Measurements from ENCODE around the gene PRDM13. TPM values are rescaled to one million over a fixed set of nuclear protein-coding genes. Genes with fewer than 3 reads are reported as not detected.
"Not testable (repeated sequence)": the region's sequence is repeated elsewhere in the genome, so short reads cannot be mapped to it uniquely, and the experiment has no call there.

PRDM13 gene
- total RNA-seq, 1 experiment from 2014 or later = 1.3 TPM

DNA sequence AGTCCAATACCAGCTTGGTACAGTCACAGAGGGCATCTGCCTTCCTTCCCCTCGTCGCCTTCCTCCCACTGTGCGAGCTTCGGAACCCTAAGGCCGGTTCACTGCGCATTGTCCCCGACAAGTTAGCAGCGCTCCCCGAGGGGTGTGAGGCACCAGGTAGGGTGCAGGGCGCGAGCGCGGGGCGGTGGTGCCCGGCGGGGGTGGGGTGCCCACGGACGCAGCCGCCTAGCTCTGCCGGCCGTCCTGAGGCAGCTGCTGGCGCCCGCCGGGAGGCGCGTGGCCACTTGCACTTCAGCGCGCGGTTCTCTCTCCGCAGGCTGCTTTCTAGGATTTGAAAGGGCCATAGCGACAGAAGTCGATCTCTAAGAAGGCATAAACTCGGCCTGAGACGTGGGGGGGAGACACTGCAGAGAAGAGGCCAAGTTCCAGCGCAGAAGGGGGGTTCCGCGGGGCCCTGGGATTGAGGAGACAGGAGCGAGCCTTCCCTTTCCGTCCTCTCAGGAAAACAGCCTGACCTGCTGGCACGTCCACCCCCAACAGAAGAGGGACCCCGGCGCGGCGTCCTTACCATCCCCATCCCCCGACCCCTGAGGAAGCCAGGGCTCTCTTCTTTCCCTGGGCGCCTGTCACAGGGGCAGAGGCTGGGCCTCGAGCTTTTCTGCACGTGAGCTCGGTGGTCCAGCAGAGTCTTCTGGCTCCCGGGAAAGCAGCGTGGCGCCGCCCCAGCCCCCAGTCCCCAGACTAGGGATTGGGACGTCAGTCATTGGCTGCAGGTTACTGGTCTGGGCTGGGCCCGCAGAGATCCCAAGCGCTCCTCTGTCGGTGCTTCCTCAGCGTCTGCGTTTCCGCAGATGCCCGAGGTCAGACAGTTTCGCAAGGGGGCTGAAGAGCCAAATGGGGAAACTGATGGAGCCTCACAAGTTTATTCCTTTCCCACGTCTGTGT, 15.6 kb upstream of the PRDM13 start:
- TF ChIP-seq, protein P1, sequence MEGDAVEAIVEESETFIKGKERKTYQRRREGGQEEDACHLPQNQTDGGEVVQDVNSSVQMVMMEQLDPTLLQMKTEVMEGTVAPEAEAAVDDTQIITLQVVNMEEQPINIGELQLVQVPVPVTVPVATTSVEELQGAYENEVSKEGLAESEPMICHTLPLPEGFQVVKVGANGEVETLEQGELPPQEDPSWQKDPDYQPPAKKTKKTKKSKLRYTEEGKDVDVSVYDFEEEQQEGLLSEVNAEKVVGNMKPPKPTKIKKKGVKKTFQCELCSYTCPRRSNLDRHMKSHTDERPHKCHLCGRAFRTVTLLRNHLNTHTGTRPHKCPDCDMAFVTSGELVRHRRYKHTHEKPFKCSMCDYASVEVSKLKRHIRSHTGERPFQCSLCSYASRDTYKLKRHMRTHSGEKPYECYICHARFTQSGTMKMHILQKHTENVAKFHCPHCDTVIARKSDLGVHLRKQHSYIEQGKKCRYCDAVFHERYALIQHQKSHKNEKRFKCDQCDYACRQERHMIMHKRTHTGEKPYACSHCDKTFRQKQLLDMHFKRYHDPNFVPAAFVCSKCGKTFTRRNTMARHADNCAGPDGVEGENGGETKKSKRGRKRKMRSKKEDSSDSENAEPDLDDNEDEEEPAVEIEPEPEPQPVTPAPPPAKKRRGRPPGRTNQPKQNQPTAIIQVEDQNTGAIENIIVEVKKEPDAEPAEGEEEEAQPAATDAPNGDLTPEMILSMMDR (IDR thresholded peaks at IDR 0.05; ENCODE audit: unreplicated experiment) = no peak
- peaks cover 72% of the 10 kb centered on the region for H3K27me3 Mint-ChIP-seq (ENCODE audit: unreplicated experiment)
- CTCF ChIA-PET = no interaction called here
- no peak overlapping the region for H3K27ac Mint-ChIP-seq (ENCODE audit: unreplicated experiment)
- H3K4me3 Mint-ChIP-seq (ENCODE audit: low read depth, unreplicated experiment) = no peak overlapping the region
- intact Hi-C loops (cut with micrococcal nuclease; ENCODE audit: unreplicated experiment) = no loop called here
- BruUV-seq (replicated peaks) = no TSS peak
- DNase-seq = no peak
- no peaks in the 10 kb centered on the region for H3K9me3 Mint-ChIP-seq (ENCODE audit: low read depth, unreplicated experiment)
- peaks cover 11% of the 10 kb centered on the region for H3K36me3 Mint-ChIP-seq (ENCODE audit: insufficient read depth, unreplicated experiment)
- peaks cover 10% of the 10 kb centered on the region for H3K4me1 Mint-ChIP-seq (ENCODE audit: low read depth, unreplicated experiment)

DNA sequence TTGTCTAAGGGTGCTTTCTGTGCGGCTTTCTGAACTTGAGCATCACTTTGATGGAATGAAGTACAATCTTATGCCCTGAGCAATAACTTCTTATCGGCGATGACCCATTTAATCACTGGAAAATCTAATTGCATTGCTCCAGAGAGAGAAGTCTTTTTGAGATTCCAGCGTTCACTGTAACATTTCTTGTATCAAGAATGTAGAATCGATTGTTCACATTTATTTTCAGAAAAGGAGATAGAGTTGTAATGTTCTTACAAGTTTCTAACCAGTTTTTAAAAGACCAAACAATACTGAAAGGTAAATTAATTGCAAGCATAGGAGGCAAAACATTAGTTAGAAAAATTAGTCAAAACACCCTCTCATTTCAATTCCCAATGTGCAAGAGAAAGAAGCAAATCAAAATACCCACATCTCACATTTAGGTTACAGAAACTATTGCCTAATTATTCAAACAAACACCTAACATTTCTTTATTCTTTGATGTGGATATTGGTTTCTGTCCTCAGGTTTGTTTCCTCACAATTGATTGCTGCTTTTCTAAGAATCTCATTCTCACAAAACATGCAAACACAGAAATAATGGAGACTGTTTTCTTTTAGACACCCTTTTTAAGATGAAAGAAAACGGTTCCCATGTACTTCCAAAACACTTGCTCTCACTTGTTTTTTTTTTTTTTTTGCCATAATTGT, 14.8 kb upstream of the PRDM13 start:
- Mint-ChIP-seq H3K36me3 (ENCODE audit: insufficient read depth, unreplicated experiment) (peaks cover 11% of the 10 kb centered on the region), H3K27me3 (ENCODE audit: unreplicated experiment) (peaks cover 76% of the 10 kb centered on the region), H3K4me3 (ENCODE audit: low read depth, unreplicated experiment) (no peak overlapping the region), H3K4me1 (ENCODE audit: low read depth, unreplicated experiment) (peaks cover 10% of the 10 kb centered on the region), H3K27ac (ENCODE audit: unreplicated experiment) (no peak overlapping the region), H3K9me3 (ENCODE audit: low read depth, unreplicated experiment) (no peaks in the 10 kb centered on the region)
- intact Hi-C loops (cut with micrococcal nuclease; ENCODE audit: unreplicated experiment) = no loop called here
- CTCF ChIA-PET = no interaction called here
- TF ChIP-seq, protein P1 (IDR thresholded peaks at IDR 0.05; ENCODE audit: unreplicated experiment) = no peak
- BruUV-seq (replicated peaks) = no TSS peak
- DNase-seq = no peak

DNA sequence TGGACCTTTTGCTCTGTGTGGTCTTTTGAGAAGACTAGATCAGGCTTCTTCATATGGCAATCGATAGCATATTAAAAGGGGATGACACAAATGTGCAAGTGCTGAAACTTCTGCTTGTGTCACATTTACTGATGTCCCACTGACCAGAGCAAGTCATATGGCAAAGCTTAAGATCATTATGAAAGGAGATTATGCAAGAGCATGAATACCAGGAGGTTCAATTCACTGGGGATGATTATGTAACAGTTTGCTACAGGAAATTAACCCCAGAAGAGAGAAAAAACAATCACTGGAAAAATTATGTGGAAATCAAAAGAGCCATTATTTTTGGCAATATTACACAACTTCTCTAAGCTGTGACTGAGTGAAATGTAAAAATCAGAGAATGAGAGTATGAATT, 13.7 kb upstream of the PRDM13 start:
- CTCF ChIA-PET = no interaction called here
- Mint-ChIP-seq H3K27ac (ENCODE audit: unreplicated experiment) (no peak overlapping the region), H3K9me3 (ENCODE audit: low read depth, unreplicated experiment) (no peaks in the 10 kb centered on the region), H3K4me1 (ENCODE audit: low read depth, unreplicated experiment) (peaks cover 8% of the 10 kb centered on the region), H3K4me3 (ENCODE audit: low read depth, unreplicated experiment) (no peak overlapping the region), H3K36me3 (ENCODE audit: insufficient read depth, unreplicated experiment) (peaks cover 11% of the 10 kb centered on the region), H3K27me3 (ENCODE audit: unreplicated experiment) (peaks cover 80% of the 10 kb centered on the region)
- TF ChIP-seq, protein P1 (IDR thresholded peaks at IDR 0.05; ENCODE audit: unreplicated experiment) = no peak
- intact Hi-C loops (cut with micrococcal nuclease; ENCODE audit: unreplicated experiment) = no loop called here
- no peak for DNase-seq
- no TSS peak for BruUV-seq (replicated peaks)

DNA sequence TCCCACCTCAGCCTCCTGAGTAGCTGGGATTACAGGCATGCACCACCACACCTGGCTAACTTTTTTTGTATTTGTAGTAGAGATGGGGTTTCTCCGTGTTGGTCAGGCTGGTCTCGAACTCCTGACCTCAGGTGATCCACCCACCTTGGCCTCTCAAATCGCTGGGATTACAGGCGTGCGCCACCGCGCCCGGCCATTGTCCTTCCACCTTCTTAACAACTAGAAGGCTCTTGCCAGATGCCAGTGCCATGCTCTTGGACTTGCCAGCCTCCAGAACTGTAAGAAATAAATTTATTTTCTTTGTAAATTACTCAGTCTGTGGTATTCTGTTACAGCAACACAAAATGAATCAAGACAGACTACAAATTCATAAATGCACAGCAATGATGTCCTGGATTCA, 11.9 kb upstream of the PRDM13 start:
- H3K4me1 Mint-ChIP-seq (ENCODE audit: low read depth, unreplicated experiment); intact Hi-C loops (cut with micrococcal nuclease; ENCODE audit: unreplicated experiment); H3K27ac Mint-ChIP-seq (ENCODE audit: unreplicated experiment); H3K4me3 Mint-ChIP-seq (ENCODE audit: low read depth, unreplicated experiment); DNase-seq; CTCF ChIA-PET; BruUV-seq (replicated peaks); H3K9me3 Mint-ChIP-seq (ENCODE audit: low read depth, unreplicated experiment); H3K36me3 Mint-ChIP-seq (ENCODE audit: insufficient read depth, unreplicated experiment): not testable (repeated sequence)
- peaks cover 89% of the 10 kb centered on the region for H3K27me3 Mint-ChIP-seq (ENCODE audit: unreplicated experiment)
